HS-5 (cell line): ENCODE measurements around the gene ATP2C2.
"Not testable (repeated sequence)": the region's sequence is repeated elsewhere in the genome, so short reads cannot be mapped to it uniquely, and the experiment has no call there.

Experiments
- DNase-seq: peaks from one replicate; pipeline ENCODE4 v3.0.0-alpha.2; 2012; ENCODE audit warnings: low read depth

Gene ATP2C2

GRCh38 chr16:84420556-84420955, 52.2 kb downstream of the ATP2C2 start:
- DNase-seq: not testable (repeated sequence)

- DNase-seq: no peak
These were observed 53.0 kb downstream of the ATP2C2 start for GRCh38 chr16:84421081-84421937.

- DNase-seq: no peak
These were observed 53.5 kb downstream of the ATP2C2 start for GRCh38 chr16:84421938-84422220.

- DNase-seq: no peak
These were observed 55.1 kb downstream of the ATP2C2 start for GRCh38 chr16:84423416-84423837.

- DNase-seq: no peak
These were observed 57.4 kb downstream of the ATP2C2 start for GRCh38 chr16:84425696-84426095.

GRCh38 chr16:84426804-84427203, 58.5 kb downstream of the ATP2C2 start:
- no peak for DNase-seq

GRCh38 chr16:84427553-84427952, 59.2 kb downstream of the ATP2C2 start:
- DNase-seq: no peak

- DNase-seq: no peak
These were observed 62.5 kb downstream of the ATP2C2 start for GRCh38 chr16:84430860-84431259.

GRCh38 chr16:84434800-84435199, 66.5 kb downstream of the ATP2C2 start:
- DNase-seq: no peak

- no peak for DNase-seq
These were observed 67.9 kb downstream of the ATP2C2 start for GRCh38 chr16:84436196-84436595.

- no peak for DNase-seq
These were observed 70.8 kb downstream of the ATP2C2 start for GRCh38 chr16:84438971-84439696.

GRCh38 chr16:84442416-84443145, 74.2 kb downstream of the ATP2C2 start:
- DNase-seq: no peak

GRCh38 chr16:84443166-84443802, 74.9 kb downstream of the ATP2C2 start:
- DNase-seq: no peak

- DNase-seq: no peak
These were observed 76.1 kb downstream of the ATP2C2 start for GRCh38 chr16:84444476-84444875.

- no peak for DNase-seq
These were observed 77.7 kb downstream of the ATP2C2 start for GRCh38 chr16:84446084-84446483.

GRCh38 chr16:84446596-84447392, 78.5 kb downstream of the ATP2C2 start:
- DNase-seq: no peak

GRCh38 chr16:84448444-84448843, 80.1 kb downstream of the ATP2C2 start:
- DNase-seq: no peak

GRCh38 chr16:84449156-84450140, 81.1 kb downstream of the ATP2C2 start:
- no peak for DNase-seq

- no peak for DNase-seq
These were observed 82.0 kb downstream of the ATP2C2 start for GRCh38 chr16:84450176-84450865.
